HG03060 (cell line): ENCODE data around the gene ETV2.
"Not testable (repeated sequence)": the region's sequence is repeated elsewhere in the genome, so short reads cannot be mapped to it uniquely, and the experiment has no call there.

Experiments used
- ATAC-seq: cut with Tn5 transposase; IDR thresholded peaks from one replicate; pipeline ENCODE4 v1.9.1; 2021; ENCODE audit warnings: low read depth, moderate number of reproducible peaks; ENCODE audit not compliant: unreplicated experiment

Gene ETV2

DNA sequence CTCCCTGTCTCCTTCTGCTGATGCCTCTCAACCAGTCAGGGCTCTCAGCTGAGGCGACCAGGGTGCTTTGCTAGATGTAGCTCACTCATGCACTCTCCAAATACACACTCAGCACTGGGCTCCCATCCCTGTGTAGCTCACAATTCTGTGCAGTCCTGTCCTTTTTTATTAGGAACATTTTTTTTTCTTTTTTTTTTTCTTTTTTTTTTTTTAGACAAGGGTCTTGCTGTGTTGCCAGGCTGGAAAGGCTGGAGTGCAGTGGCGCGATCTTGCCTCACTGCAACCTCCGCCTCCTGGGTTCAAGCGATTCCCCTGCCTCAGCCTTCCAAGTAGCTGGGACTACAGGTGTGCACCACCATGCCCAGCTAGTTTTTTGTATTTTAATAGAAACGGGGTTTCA, 13.3 kb downstream of the ETV2 start:
- ATAC-seq: not testable (repeated sequence)

DNA sequence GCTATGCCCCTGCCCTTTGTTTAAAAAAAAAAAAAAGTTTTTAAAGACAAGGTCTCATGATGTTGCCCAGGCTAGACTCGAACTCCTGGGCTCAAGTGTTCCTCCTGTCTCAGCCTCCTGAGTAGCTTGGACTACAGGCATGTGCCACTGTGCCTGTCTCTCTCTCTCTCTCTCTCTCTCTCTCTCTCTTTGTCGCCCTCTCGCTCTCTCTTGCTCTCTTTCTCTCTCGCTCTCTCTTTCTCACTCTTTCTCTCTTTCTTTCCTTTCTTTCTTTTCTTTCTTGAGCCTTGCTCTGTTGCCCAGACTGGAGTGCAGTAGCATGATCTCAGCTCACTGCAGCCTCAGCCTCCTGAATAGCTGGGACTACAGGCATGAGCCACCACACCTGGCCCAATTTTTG, 14.1 kb downstream of the ETV2 start:
- no peak for ATAC-seq

DNA sequence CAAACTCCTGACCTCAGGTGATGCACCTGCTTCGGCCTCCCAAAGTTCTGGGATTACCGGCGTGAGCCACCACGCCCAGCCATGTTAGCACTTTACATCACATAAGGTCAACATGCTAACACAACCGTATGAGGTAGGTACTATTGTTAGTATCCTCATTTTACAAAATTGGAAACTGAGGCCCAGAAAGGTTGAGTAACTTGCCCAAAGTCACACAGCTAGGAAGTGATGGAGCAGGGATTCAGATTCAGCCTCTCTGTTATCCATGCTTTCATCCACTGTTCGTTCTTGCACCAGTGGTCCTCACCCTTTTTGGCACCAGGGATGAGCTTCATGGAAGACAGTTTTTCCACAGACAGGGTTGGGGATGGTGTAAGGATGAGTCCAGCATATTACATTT, 15.2 kb downstream of the ETV2 start:
- no peak for ATAC-seq

DNA sequence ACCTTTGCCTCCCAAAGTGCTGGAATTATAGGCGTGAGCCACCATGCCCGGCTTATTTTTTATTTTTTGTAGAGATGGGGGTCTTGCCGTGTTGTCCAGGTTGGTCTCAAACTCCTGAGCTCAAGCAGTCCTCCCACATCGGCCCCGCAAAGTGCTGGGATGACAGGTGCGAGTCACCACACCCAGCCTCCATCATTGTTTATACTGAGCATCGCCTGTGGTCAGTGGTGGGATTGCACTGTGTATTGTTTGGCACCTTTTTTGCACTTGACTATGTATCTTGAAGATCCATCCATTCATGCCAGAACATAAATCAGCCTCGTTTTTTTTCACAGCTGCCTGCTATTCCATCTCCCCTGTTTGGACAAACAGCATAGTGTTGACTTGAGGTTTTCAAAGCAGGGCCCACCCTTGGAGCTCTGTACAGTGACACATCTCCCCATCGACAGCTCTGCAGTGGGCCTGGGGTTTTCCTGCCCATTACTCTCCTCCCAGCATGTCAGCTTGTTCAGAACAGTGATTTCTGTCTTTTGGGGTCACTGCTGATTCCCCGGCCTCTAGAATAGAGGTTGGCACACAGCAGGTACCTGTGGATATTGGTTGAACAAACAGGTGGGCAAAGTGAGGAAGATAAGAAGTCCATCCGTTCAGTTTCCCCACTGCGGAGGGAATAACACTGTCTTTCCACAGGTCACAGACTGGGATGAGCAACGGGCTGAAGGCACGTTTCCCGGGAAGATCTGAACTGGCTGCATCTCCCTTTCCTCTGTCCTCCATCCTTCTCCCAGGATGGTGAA, 16.6 kb downstream of the ETV2 start:
- no peak for ATAC-seq

DNA sequence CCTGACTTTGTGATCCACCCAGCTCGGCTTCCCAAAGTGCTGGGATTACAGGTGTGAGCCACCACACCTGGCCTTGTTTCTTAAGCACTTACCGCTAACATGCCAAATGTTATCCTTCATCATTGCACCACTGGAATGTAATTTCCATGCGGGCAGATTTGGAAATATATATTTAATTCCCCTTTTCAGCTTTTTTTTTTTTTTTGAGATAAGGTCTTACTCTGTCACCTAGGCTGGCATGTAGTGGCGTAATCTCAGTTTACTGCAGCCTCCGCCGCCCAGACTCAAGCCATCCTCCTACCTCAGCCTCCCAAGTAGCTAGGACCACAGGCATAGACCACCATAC, 20.4 kb downstream of the ETV2 start:
- no peak for ATAC-seq

DNA sequence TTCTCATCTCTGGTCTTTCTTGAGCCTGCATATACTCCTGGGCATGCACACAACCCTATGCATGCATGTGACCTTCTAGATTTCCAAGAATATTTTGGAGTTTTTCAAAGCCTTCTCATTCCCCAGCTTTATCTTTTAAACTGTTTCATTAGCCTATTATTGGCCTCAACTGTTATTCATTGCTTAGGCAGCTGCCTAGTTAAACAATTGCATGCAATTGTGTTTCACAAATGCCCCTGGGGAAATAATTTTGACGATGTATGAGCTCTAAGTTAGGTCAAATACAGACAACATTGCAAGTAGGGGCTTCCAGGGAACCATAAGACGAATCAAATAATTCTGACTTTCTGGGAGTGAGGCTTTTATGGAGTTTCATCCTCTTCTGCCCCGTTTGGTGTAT, 22.4 kb downstream of the ETV2 start:
- no peak for ATAC-seq

DNA sequence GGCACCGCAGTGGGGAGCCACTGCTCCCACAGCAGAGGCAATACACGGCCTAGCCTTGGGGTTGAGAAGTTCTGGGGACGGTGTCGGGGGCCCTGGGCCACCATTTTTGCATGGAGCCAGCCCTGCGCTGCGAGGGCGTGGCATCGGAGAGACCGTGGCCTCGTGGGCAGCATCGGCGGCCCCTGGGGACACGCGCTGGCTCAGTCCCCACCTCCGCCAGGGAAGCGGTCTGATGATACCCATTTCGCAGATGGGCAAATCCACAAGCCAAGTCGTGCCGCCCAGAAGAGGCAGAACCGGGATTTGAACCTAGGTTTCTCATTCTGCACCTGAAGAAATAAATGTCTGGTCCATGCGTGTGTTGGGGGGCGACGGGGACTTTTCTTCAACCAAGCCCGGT, 23.6 kb downstream of the ETV2 start:
- ATAC-seq: no peak

DNA sequence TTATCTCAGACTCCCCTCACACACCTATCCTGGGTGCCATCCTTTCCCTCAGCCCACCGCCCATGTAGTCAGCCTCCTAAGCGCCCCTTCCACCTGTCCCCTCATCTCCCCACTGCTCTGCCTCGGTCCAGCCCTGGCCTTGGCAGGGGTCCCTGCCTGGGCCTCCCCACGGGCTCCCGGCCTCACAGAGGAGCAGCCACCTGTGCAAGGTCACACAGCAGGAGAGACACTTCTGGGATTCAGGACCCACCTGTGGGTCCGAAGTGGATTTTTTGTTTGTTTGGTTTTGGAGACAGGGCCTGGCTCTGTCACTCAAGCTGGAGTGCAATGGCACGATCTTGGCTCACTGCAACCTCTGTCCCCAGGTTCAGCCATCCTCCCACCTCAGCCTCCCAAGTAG, 24.1 kb downstream of the ETV2 start:
- no peak for ATAC-seq

DNA sequence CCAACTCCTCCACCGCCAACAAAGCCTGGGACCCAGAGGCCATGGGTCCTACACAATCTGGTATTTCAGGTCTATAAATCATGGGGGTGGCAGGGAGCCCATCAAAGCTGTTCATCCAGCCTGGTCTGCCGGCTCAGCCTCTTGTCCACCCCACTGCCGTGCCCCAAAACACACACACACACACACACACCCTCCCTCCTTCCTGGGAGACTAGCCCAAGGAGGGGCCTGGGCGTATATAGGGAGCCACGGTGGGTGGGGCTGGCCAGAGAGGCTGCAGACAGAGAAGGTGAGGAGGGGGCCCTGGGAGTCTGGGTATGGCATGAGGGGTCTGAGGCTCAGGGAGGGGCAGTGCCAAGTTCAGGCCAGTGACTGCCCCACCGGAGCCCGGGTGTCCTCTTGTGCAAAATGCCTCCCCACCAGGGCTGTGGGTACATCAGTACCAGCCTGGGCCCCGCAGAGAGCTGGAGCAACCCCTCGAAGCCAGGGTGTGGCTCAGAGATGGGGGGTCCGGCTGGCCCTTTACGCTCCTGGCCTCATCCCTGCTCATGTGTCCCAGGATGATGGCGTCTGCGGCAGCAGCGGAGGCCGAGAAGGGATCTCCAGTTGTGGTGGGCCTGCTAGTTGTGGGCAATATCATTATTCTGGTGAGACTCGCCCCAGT, 24.8 kb downstream of the ETV2 start, which contains the start of gene UPK1A:
Gene UPK1A, plus strand, starts transcription at position 267 of the 663 bp plus-strand sequence. Its CDS starts 296 bp downstream, at position 563.
- no peak for ATAC-seq

DNA sequence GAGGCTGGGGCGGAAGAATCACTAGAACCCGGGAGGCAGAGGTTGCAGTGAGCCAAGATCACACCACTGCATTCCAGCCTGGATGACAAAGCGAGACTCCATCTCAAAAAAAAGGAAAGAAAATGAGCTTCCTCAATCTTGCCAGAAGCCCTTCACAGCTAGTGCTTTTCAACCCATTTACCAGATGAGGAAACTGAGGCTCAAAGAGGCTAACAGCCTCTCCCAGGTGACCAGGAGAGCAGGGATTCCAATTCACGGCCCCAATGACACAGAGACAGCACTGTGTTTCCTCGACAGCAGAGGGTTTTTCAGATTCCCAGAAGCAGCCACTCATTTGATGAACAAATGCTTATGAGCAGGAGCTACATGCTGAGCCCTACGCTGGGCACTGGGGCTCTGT, 28.0 kb downstream of the ETV2 start:
- ATAC-seq: no peak

DNA sequence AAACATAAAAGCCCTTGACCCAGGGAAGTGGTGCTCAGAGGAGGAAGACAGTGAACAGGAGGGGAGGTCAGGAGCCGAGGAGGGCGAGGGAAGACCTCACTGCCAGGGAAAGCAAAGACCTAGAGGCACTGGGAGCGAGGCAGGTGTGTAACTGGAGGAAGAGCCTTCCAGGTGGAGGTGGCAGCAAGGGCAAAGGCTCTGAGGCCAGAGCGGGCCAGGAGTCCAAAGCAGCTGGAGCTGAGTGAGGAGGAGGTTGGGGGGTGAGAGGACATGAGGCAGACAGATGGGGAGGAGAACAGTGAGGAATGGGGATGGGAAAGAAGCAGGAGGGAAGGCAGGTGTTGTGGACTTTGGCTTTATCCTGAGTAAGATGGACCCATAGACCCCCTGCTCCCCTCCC, 28.4 kb downstream of the ETV2 start:
- ATAC-seq: no peak

DNA sequence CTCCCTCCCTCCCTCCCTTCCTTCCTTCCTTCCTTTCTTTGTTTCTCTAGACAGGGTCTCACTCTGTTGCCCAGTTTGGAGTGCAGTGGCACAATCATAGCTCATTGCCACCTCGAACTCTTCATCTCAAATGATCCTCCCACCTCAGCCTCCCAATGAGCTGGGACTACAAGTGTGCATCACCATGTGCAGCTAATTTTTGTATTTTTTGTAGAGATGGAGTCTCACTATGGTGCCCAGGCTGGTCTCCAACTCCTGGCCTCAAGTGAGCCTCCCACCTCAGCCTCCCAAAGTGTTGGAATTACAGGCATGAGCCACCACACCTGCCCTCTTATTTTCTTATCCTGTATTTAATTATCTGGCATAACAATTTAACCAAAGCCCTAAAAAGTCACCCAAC, 29.1 kb downstream of the ETV2 start:
- no peak for ATAC-seq

DNA sequence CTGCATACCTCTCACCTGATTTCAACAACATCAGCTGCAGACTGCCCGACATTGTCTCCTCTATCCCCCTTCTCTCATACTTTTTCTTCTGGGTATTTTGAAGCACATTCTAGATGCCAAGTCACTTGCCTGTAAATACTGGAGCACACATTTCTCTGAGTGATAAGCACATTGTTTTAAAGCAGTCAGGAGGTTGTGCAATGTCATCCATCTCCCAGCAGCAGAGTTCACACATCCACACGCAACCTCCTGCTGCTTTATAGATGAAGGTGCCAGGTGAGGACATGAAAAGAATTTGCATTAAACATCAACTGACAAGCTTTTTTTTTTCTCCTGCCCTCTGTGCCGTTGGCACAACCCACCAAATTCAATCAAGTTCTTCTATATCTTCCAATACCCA, 30.3 kb downstream of the ETV2 start:
- no peak for ATAC-seq

DNA sequence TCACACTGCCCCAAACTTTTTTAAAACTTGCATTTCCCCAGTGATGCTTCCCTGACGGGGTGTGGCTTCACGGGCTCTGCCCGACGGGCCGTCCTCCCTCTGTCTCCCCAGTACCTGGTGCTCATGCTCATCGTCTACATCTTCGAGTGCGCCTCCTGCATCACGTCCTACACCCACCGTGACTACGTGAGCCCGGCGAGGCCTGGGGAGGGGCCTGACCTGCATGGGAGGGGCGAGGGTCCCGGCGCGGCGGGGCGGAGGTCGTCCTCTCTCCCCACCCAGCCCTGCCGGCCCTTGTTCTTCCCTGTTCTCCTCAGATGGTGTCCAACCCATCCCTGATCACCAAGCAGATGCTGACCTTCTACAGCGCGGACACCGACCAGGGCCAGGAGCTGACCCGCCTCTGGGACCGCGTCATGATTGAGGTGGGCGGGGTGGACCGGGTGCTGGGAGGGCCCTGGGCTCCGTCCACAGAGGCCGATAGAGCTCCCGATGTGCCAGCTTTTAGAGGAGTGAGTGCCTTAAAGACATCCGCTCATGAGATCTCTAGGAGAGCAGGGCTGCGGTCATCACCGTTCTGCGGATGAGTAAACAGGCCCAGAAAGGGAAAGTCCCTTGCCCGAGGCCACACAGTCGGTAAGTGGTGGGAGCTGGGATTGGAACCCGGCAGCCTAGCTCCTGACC, 31.7 kb downstream of the ETV2 start:
- no peak for ATAC-seq

DNA sequence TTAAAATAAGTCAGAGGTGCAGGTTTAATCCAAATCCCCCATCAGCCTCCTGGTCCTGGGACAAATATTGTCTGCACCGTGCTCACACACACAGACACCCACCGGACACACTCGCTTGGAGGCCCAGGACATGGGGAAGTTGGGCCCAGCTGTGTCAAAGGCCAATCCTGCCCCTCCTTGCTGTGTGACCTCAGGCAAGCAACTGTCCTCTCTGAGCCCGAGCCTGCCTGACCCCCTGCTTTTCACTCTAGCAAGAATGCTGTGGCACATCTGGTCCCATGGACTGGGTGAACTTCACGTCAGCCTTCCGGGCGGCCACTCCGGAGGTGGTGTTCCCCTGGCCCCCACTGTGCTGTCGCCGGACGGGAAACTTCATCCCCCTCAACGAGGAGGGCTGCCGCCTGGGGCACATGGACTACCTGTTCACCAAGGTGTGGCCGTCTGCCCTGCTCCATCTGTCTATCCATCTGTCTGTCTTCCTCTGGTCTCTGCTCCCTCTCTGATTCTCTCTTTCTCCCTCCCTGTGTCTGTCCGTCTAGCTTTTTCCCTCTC, 34.1 kb downstream of the ETV2 start:
- ATAC-seq: no peak

DNA sequence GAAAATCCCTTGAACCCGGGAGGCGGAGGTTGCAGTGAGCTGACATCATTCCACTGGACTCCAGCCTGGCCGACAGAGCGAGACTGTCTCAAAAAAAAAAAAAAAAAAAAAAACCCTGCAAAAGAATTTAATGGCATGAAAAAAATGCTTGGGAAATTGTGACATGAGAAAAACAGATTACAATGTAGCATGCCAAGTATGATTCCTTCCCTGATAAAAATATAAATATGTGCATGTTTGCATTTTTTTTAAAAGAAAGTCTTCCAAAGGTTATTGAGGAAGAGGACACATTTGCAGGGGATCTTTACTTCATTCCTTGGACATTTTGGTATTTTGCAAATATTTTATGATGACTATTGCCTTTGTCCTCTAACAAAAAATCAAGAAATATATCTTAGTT, 48.3 kb downstream of the ETV2 start:
- no peak for ATAC-seq

DNA sequence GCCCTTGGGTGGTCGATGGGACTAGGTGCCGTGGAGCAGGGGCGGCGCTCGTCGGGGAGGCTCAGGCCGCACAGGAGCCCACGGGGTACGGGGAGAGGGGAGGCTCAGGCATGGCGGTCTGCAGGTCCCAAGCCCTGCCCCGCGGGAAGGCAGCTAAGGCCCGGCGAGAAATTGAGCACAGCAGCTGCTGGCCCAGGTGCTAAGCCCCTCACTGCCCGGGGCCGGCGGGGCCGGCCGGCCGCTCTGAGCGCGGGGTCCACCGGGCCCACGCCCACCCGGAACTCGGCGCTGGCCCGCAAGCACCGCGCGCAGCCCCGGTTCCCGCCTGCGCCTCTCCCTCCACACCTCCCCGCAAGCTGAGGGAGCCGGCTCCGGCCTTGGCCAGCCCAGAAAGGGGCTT, 49.6 kb downstream of the ETV2 start:
- ATAC-seq: not testable (repeated sequence)

DNA sequence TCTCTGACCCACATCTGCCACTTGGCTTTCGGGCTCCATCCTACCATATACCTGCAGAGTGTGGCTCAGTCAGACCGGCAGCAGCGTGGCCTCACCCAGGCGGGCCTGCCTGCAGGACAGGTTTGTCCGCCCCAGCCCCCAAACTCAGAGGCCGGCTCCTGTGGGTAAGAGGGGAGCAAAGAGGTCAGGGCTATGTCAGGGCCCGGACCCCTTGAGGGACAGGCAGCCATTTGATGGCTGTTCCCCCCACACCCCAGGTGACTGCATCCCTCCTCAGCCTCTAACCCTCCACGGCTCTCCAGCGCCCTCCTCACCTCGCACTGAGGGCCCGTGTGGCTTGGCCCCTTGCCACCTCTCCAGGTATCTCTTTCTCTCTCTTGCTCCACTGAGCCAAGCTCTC, 50.5 kb downstream of the ETV2 start:
- no peak for ATAC-seq

DNA sequence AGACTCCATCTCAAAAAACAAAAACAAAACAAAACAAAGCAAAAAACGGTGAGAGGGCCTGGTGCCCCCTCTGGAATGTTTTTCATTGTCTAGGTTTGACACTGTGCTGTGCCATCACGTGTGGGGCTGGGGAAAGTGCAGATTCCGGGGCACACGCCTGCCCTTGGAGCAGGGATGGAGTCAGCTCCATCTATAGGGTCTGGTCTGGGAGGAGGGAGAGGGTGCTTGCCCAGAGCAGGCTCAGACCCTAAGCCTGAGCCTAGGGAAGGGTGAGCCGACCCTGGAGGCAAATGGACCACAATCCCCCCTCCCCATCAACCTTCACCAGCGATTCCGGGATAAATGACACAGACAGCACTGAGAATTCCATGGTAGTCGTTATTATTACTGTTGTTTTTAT, 51.9 kb downstream of the ETV2 start:
- no peak for ATAC-seq

DNA sequence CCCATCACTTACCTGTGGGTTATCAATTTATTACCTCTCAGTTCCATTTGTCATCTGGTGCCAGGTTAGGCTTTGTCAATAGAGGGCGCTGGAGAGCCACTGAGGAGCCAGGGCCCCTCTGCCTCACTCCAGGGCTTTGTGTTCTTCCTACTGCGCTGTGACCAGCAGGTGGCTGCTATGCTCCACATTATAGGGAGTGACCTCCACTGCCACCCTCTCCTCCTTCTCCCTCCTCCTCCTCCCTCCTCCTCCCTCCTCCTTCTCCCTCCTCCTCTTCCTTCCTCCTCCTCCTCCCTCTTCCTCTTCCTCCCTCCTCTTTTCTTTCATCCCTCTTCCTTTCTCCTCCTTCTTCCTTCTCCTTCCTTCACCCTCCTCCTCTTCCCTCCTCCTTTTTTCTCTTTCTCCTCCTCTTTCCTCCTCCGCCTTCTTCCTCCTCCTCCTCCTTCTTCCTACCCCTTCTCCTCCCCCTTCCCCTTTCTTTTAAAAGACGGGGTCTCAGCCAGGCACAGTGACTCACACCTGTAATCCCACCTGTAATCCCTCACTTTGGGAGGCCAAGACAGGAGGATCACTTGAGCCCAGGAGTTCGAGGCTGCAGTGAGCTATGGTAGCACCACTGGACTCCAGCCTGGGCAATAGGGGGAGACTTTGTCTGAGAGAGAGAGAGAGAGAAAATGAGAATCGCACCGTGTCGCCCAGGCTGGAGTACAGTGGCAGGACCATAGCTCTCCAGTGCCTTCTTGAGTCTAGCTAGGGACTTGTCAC, 52.5 kb downstream of the ETV2 start:
- ATAC-seq: no peak
